ENCODE measurements around the gene DEGS1. TPM values are rescaled to one million over a fixed set of nuclear protein-coding genes. Genes with fewer than 3 reads are reported as not detected.
A peak's percentile ranks its signal among the peaks of the same experiment; 100 is the strongest.

DEGS1 gene
- total and polyA plus RNA-seq, 10 of the 15 experiments (the other 5 are each of a cell fraction or from before 2014, with no cell fraction given) = 16.5 to 133 (median 46.0) TPM

- no peak overlapping the region for H2AFZ ChIP-seq (ENCODE audit: control insufficient read depth, low read depth, low read length)
- WGBS (ENCODE audit: insufficient coverage, insufficient replicate concordance, low lambda C conversion rate, missing lambda C conversion rate) = 30% methylated on average over 4 of the region's 4 CpGs
- H3K27me3 ChIP-seq (replicated peaks in 1 of 2; ENCODE audit: control insufficient read depth in 2 of 2, insufficient read depth in 2 of 2, low read length in 1 of 2) = no peaks in the 10 kb centered on the region
- in situ Hi-C loops (cut with MboI) = no loop called here
- H3K27ac ChIP-seq (ENCODE audit: control insufficient read depth, insufficient read depth) = no peak overlapping the region
- no peaks in the 10 kb centered on the region for H3K36me3 ChIP-seq (ENCODE audit: control insufficient read depth in 2 of 2, insufficient read depth in 2 of 2, low read length in 1 of 2)
- H3K9ac ChIP-seq (ENCODE audit: control insufficient read depth, insufficient read depth, low read length) = no peak overlapping the region
- ChIA-PET RAD21 (ENCODE audit: unreplicated experiment) (interaction anchor here (0.7 to 1.2 kb wide), 4 partner anchors 9 to 120 kb away, joined by 3 to 4 read pairs (median 3); no protein-coding TSS in a partner anchor), CTCF (interaction anchor here (0.6 to 1.2 kb wide), 7 partner anchors 8 to 469 kb away, joined by 3 to 7 read pairs (median 4); no protein-coding TSS in a partner anchor), POLR2A (no interaction called here), SMC1A (ENCODE audit: uncharacterized antibody, unreplicated experiment) (interaction anchor here (0.7 to 1.9 kb wide), 6 partner anchors 8 to 98 kb away, joined by 3 to 5 read pairs (median 3); partner anchors contain the start of gene DEGS1)
- TF ChIP-seq BACH1 (IDR thresholded peaks at IDR 0.05; ENCODE audit: borderline replicate concordance) (no peak), PAX5 (IDR thresholded peaks at IDR 0.05; ENCODE audit: borderline replicate concordance, low read depth, low read length) (no peak), PML (IDR thresholded peaks at IDR 0.05; ENCODE audit: low read length) (no peak), SUPT20H (IDR thresholded peaks at IDR 0.05; ENCODE audit: borderline replicate concordance, control insufficient read depth, low read depth, low read length) (no peak), E4F1 (IDR thresholded peaks at IDR 0.05; ENCODE audit: borderline replicate concordance, partially characterized antibody) (no peak), RCOR1 (conservative IDR thresholded peaks at IDR 0.05; ENCODE audit: low read depth, low read length) (no peak), IKZF2 (IDR thresholded peaks at IDR 0.05) (0 out of 4 replicates have a peak, but pooled peaks of 1 of the 2 experiments have one; percentile 11), IRF3 (IDR thresholded peaks at IDR 0.05) (no peak), SRF (IDR thresholded peaks at IDR 0.05; ENCODE audit: low read depth in 2 of 2, low read length in 2 of 2) (0 out of 4 replicates have a peak, but pooled peaks of 1 of the 2 experiments have one; percentile 50), SP1 (IDR thresholded peaks at IDR 0.05; ENCODE audit: low read depth, low read length) (no peak), EZH2 (IDR thresholded peaks at IDR 0.05; ENCODE audit: borderline replicate concordance, control insufficient read depth, low read depth, low read length) (no peak)
- H3K4me3 ChIP-seq = no peak overlapping the region
- H3K4me1 ChIP-seq (ENCODE audit: control insufficient read depth, insufficient read depth, low read length) = peaks cover 13% of the 10 kb centered on the region
- no TSS peak for BruUV-seq (replicated peaks)
- no peak for DNase-seq (ENCODE audit: low read depth, low spot score)
- intact Hi-C loops (cut with micrococcal nuclease; ENCODE audit: unreplicated experiment) = no loop called here
- H3K4me2 ChIP-seq (ENCODE audit: control insufficient read depth, insufficient read depth) = no peak overlapping the region
- H4K20me1 ChIP-seq (ENCODE audit: control insufficient read depth, insufficient read depth) = no peaks in the 10 kb centered on the region
- H3K79me2 ChIP-seq (ENCODE audit: control insufficient read depth, insufficient read depth, low read length) = no peaks in the 10 kb centered on the region
- FAIRE-seq = no peak
- ATAC-seq = peak; percentile 76
- H3K9me3 ChIP-seq (replicated peaks; ENCODE audit: control insufficient read depth, insufficient read depth, low read length) = no peaks in the 10 kb centered on the region
Observed at GRCh38 chr1:224213438-224214119, 30.5 kb downstream of the DEGS1 start.
